ENCODE measurements around the gene KIF25.

- TF ChIP-seq CTCF (conservative IDR thresholded peaks at IDR 0.05; ENCODE audit: low read depth, low read length) (no peak), EZH2 (IDR thresholded peaks at IDR 0.05; ENCODE audit: borderline replicate concordance, low read depth, low read length, poor library complexity, severe bottlenecking) (no peak)
These were observed 6.6 kb downstream of the KIF25 start for GRCh38 chr6:168004023-168004422.
